WERI-Rb-1 (cell line): ENCODE data around the gene SLC9A5.

Experiments used
- DNase-seq: peaks from one replicate; pipeline ENCODE4 v3.0.0-alpha.2; 2020
- H3K27ac ChIP-seq: fragments of 250-450 bp; sonication (Bioruptor Pico); 2 replicates; pipeline ENCODE4 v1.5.1; 2020; ENCODE audit warnings: mild to moderate bottlenecking, moderate library complexity
- H3K27me3 ChIP-seq: fragments of 250-450 bp; sonication (Bioruptor Pico); 2 replicates; pipeline ENCODE4 v1.5.1; 2021; ENCODE audit warnings: mild to moderate bottlenecking, low read depth, moderate library complexity; ENCODE audit not compliant: insufficient read depth, severe bottlenecking
- H3K36me3 ChIP-seq: fragments of 250-450 bp; sonication (Bioruptor Pico); 2 replicates; pipeline ENCODE4 v1.5.1; 2020; ENCODE audit warnings: mild to moderate bottlenecking, moderate library complexity
- H3K4me3 ChIP-seq: 2 replicates; pipeline ENCODE4 v1.5.1; 2011; ENCODE audit warnings: low read depth, mild to moderate bottlenecking, control low read depth, low read length
- H3K9me3 ChIP-seq: fragments of 250-450 bp; sonication (Bioruptor Pico); 2 replicates; pipeline ENCODE4 v1.5.1; 2021; ENCODE audit warnings: mild to moderate bottlenecking, moderate library complexity; ENCODE audit not compliant: severe bottlenecking
- CTCF ChIP-seq: IDR thresholded peaks from 2 replicates; pipeline ENCODE4 v1.5.1; 2011; ENCODE audit warnings: low read depth, mild to moderate bottlenecking, control low read depth, inconsistent platforms, low read length

The SLC9A5 gene

GRCh38 chr16:67256701-67257230 is 8.0 kb downstream of the SLC9A5 start:
- Histone ChIP-seq H3K27ac (no peak overlapping the region), H3K9me3 (no peaks in the 10 kb centered on the region), H3K27me3 (no peaks in the 10 kb centered on the region), H3K36me3 (no peaks in the 10 kb centered on the region; the same call in 1 of the 2 replicates), H3K4me3 (no peak overlapping the region)
- no peak for DNase-seq
- TF ChIP-seq CTCF = no peak

- Histone ChIP-seq H3K27me3 (no peaks in the 10 kb centered on the region), H3K27ac (no peak overlapping the region), H3K9me3 (no peaks in the 10 kb centered on the region), H3K4me3 (no peak overlapping the region), H3K36me3 (no peaks in the 10 kb centered on the region; the same call in 1 of the 2 replicates)
- no peak for TF ChIP-seq CTCF
- DNase-seq = no peak
Observed at GRCh38 chr16:67257486-67258160, 8.8 kb downstream of the SLC9A5 start.

GRCh38 chr16:67258161-67258835 is 9.5 kb downstream of the SLC9A5 start:
- no peak for TF ChIP-seq CTCF
- Histone ChIP-seq H3K27me3 (no peaks in the 10 kb centered on the region), H3K27ac (no peak overlapping the region), H3K36me3 (no peaks in the 10 kb centered on the region; the same call in 1 of the 2 replicates), H3K9me3 (no peaks in the 10 kb centered on the region), H3K4me3 (no peak overlapping the region)
- no peak for DNase-seq

- no peaks in the 10 kb centered on the region for H3K27me3 ChIP-seq
- DNase-seq = peak; percentile 88
- peak; percentile 9; the same call in 1 of the 2 replicates for TF ChIP-seq CTCF
- H3K36me3 ChIP-seq = no peaks in the 10 kb centered on the region; the same call in 1 of the 2 replicates
- no peaks in the 10 kb centered on the region for H3K9me3 ChIP-seq
- no peak overlapping the region for H3K4me3 ChIP-seq
- peak overlapping the region; percentile 76 for H3K27ac ChIP-seq
Observed at GRCh38 chr16:67259705-67260104, 10.9 kb downstream of the SLC9A5 start.

GRCh38 chr16:67260426-67261063 is 11.8 kb downstream of the SLC9A5 start:
- Histone ChIP-seq H3K27me3 (no peaks in the 10 kb centered on the region), H3K36me3 (no peaks in the 10 kb centered on the region; the same call in 1 of the 2 replicates), H3K4me3 (no peak overlapping the region), H3K9me3 (no peaks in the 10 kb centered on the region), H3K27ac (peak overlapping the region; percentile 76)
- DNase-seq = peak; percentile 73
- peak; percentile 87 for TF ChIP-seq CTCF
